GM12878 (cell line): Measurements from ENCODE around the gene CABP7. TPM values are rescaled to one million over a fixed set of nuclear protein-coding genes. Genes with fewer than 3 reads are reported as not detected.

Source experiments
- ATAC-seq: fragments of 200-7000 bp; cut with Tn5 transposase; 3 replicates; pipeline ENCODE4 v1.9.1; 2020; ENCODE audit warnings: mild to moderate bottlenecking, moderate library complexity
- BruUV-seq: library from RNA; stranded (reverse); fragments of 400-500 nt; replicated peaks from 2 replicates; lab custom pipeline; 2021; lab: Mats Ljungman, UMichigan
- CTCF ChIA-PET: fragments of 300-600 bp; sonication (Branson Sonifier 250); formaldehyde crosslinking; extraction: SDS; loops from one replicate; lab custom pipeline; 2021; ENCODE audit warnings: inconsistent platforms; lab: Yijun Ruan, JAX
- POLR2A ChIA-PET: fragments of 350-600 bp; formaldehyde crosslinking; extraction: SDS; loops from one replicate; lab custom pipeline; 2021; ENCODE audit warnings: inconsistent platforms; lab: Charles Lee
- RAD21 ChIA-PET: fragments of 300-600 bp; sonication (Branson Sonifier 250); formaldehyde crosslinking; loops from one replicate; lab custom pipeline; 2023; ENCODE audit warnings: antibody characterized with exemption; ENCODE audit not compliant: unreplicated experiment; lab: Charles Lee
- SMC1A ChIA-PET: fragments of 300-600 bp; sonication (Branson Sonifier 250); formaldehyde crosslinking; loops from one replicate; lab custom pipeline; 2023; ENCODE audit not compliant: unreplicated experiment, uncharacterized antibody; lab: Charles Lee
- DNase-seq: peaks from one replicate; pipeline ENCODE4 v3.0.0-alpha.2; 2011; ENCODE audit warnings: low read depth, low spot score
- FAIRE-seq: peaks from 3 replicates; lab custom pipeline; 2011; peaks lifted over from hg19 to GRCh38; lab: Jason Lieb, UNC
- H2AFZ ChIP-seq: 2 replicates; pipeline ENCODE4 v1.6.0; 2011; ENCODE audit warnings: low read depth, low read length, control low read depth; ENCODE audit not compliant: control insufficient read depth
- H3K27ac ChIP-seq: 2 replicates; pipeline ENCODE4 v1.5.1; 2011; ENCODE audit warnings: control low read depth; ENCODE audit not compliant: control insufficient read depth, insufficient read depth
- H3K27me3 ChIP-seq, 2 experiments: replicated peaks in 1 of 2; 2 replicates each; pipeline versions ENCODE4 v1.6.0 to v1.6.1; 2011; ENCODE audit warnings: low read length in 1 of 2; ENCODE audit not compliant: control insufficient read depth in 2 of 2, insufficient read depth in 2 of 2
- H3K36me3 ChIP-seq, 2 experiments: 2 replicates each; pipeline ENCODE4 v1.5.1; 2011; ENCODE audit warnings: low read length in 1 of 2; ENCODE audit not compliant: control insufficient read depth in 2 of 2, insufficient read depth in 2 of 2
- H3K4me1 ChIP-seq: 2 replicates; pipeline ENCODE4 v1.6.1; 2011; ENCODE audit warnings: mild to moderate bottlenecking, low read length, moderate library complexity, mixed read lengths; ENCODE audit not compliant: control insufficient read depth, insufficient read depth
- H3K4me2 ChIP-seq: 2 replicates; pipeline ENCODE4 v1.6.0; 2011; ENCODE audit warnings: control low read depth; ENCODE audit not compliant: control insufficient read depth, insufficient read depth
- H3K4me3 ChIP-seq: fragments of 200-600 bp; sonication (generic); 2 replicates; pipeline ENCODE4 v1.5.1; 2016
- H3K79me2 ChIP-seq: 2 replicates; pipeline ENCODE4 v1.6.0; 2011; ENCODE audit warnings: low read length; ENCODE audit not compliant: control insufficient read depth, insufficient read depth
- H3K9ac ChIP-seq: 2 replicates; pipeline ENCODE4 v1.8.0; 2011; ENCODE audit warnings: low read length, control low read depth, mixed read lengths; ENCODE audit not compliant: control insufficient read depth, insufficient read depth
- H3K9me3 ChIP-seq: replicated peaks from 3 replicates; pipeline ENCODE4 v1.5.1; 2011; ENCODE audit warnings: mild to moderate bottlenecking, low read length; ENCODE audit not compliant: control insufficient read depth, insufficient read depth
- H4K20me1 ChIP-seq: 2 replicates; pipeline ENCODE4 v1.6.0; 2011; ENCODE audit not compliant: control insufficient read depth, insufficient read depth
- ATF7 ChIP-seq: fragments of 450-650 bp; IDR thresholded peaks from 2 replicates; pipeline ENCODE4 v1.6.1; 2016; ENCODE audit warnings: low read depth, mild to moderate bottlenecking
- MYC ChIP-seq: IDR thresholded peaks from 2 replicates; pipeline ENCODE4 v1.6.1; 2011; ENCODE audit warnings: mild to moderate bottlenecking, low read length, moderate library complexity, inconsistent platforms; ENCODE audit not compliant: insufficient read depth, insufficient replicate concordance, insufficient read length, severe bottlenecking
- PBX3 ChIP-seq: IDR thresholded peaks from 2 replicates; pipeline ENCODE4 v1.6.1; 2011; ENCODE audit warnings: mild to moderate bottlenecking, low read depth, low read length, moderate library complexity; ENCODE audit not compliant: insufficient replicate concordance
- SIN3A ChIP-seq: IDR thresholded peaks from 2 replicates; pipeline ENCODE4 v1.6.1; 2012; ENCODE audit warnings: low read depth, low read length, improper control_type of control experiment
- SKIL ChIP-seq: fragments of 450-650 bp; IDR thresholded peaks from 2 replicates; pipeline ENCODE4 v1.6.1; 2017; ENCODE audit warnings: mild to moderate bottlenecking, low read depth, inconsistent platforms; ENCODE audit not compliant: poor library complexity, severe bottlenecking
- SPI1 ChIP-seq: IDR thresholded peaks from 2 replicates; pipeline ENCODE4 v1.6.1; 2011; ENCODE audit warnings: low read depth, mild to moderate bottlenecking, low read length, moderate library complexity, borderline replicate concordance; ENCODE audit not compliant: insufficient read depth
- ZNF687 ChIP-seq: fragments of 450-650 bp; IDR thresholded peaks from 2 replicates; pipeline ENCODE4 v1.6.1; 2017; ENCODE audit warnings: mild to moderate bottlenecking, moderate library complexity
- WGBS: methylation state at CpG from one replicate; pipeline ENCODE4 v1.1.6; 2016; ENCODE audit warnings: low lambda C conversion rate; ENCODE audit not compliant: insufficient replicate concordance, insufficient coverage; ENCODE audit errors: missing lambda C conversion rate; 5-methylcytosine and 5-hydroxymethylcytosine counted together
- in situ Hi-C: fragments of 300-500 bp; cut with MboI; formaldehyde crosslinking; loops from 9 replicates; pipeline ENCODE4 v1.14.3; 2018; ENCODE audit warnings: mixed read lengths
- intact Hi-C: fragments of 100-400 bp; cut with micrococcal nuclease; formaldehyde crosslinking; loops from one replicate; pipeline ENCODE4 v1.14.2; 2022; ENCODE audit not compliant: unreplicated experiment
- polyA plus RNA-seq, 11 experiments: library from polyadenylated mRNA; depleted of rRNA in 4 of 11; unstranded in 6 of 11; stranded (reverse) in 5 of 11; fragments of >200 nt; fragmentation: Nextera tagmentation in 4 of 11; fragmentation: Illumina TruSeq in 1 of 11; extraction: Ambion mirVana in 4 of 11; extraction: Trizol in 1 of 11; gene quantifications; 1 replicate in 1 of 11; 2 replicates in 10 of 11; pipeline versions ENCODE4 v1.2.1 to v1.2.3, GENCODE V29; 2011 to 2016; ENCODE audit warnings: inconsistent platforms in 2 of 11, missing spikeins in 2 of 11, low read depth in 1 of 11
- total RNA-seq, 4 experiments: library from RNA; depleted of rRNA in 3 of 4; stranded (reverse); fragments of >200 nt in 3 of 4; fragmentation: Illumina TruSeq in 1 of 4; extraction: Trizol in 1 of 4; gene quantifications; 2 replicates each; pipeline versions ENCODE4 v1.2.1 to v1.2.3, GENCODE V29; 2013 to 2021

CABP7 gene
- total and polyA plus RNA-seq, 10 of the 15 experiments (the other 5 are each of a cell fraction or from before 2014, with no cell fraction given), result 0.02 to 0.18 (median 0.05) TPM; not detected in 5

- Histone ChIP-seq H3K4me2 (no peak overlapping the region), H3K4me3 (no peak overlapping the region), H3K27me3 (no peaks in the 10 kb centered on the region)
- no peak for DNase-seq
- 63% methylated on average over 13 of the region's 13 CpGs for WGBS
- no peak for TF ChIP-seq MYC
- TF ChIP-seq SPI1, result no peak
- no peak for TF ChIP-seq SKIL
- no peak for TF ChIP-seq PBX3
- no peak for TF ChIP-seq SIN3A
- no peak for TF ChIP-seq ZNF687
- TF ChIP-seq ATF7, result no peak
- TF ChIP-seq, all 136 proteins: peak for 0
- ChIA-PET POLR2A (no interaction called here), CTCF (no interaction called here), RAD21 (no interaction called here), SMC1A (no interaction called here)
- in situ Hi-C loops (no loop called here), intact Hi-C loops (no loop called here)
- no peak overlapping the region for H3K9ac ChIP-seq
- H4K20me1 ChIP-seq, result no peaks in the 10 kb centered on the region
- FAIRE-seq (no peak), ATAC-seq (no peak)
- no peak overlapping the region for H3K27ac ChIP-seq
- no peak overlapping the region for H2AFZ ChIP-seq
- H3K36me3 ChIP-seq, result no peaks in the 10 kb centered on the region; a peak in 1 of 4 replicates
- no peaks in the 10 kb centered on the region for H3K4me1 ChIP-seq
- H3K79me2 ChIP-seq, result no peaks in the 10 kb centered on the region
- BruUV-seq, result no TSS peak
- H3K9me3 ChIP-seq, result no peaks in the 10 kb centered on the region
Observed at GRCh38 chr22:29742326-29742725, 22.5 kb downstream of the CABP7 start.
